Right atrium auricular region (tissue), 2 donors: ENCODE results near the gene IREB2. TPM values are rescaled to one million over a fixed set of nuclear protein-coding genes. Genes with fewer than 3 reads are reported as not detected.

Experiments used
- DNase-seq: peaks from one replicate; pipeline ENCODE4 v3.0.0-alpha.2; 2019; ENCODE audit warnings: low spot score
- H3K27ac ChIP-seq, 2 donors: fragments of 200-600 bp; sonication (generic); 1 replicate in 1 of 2; 2 replicates in 1 of 2; pipeline ENCODE4 v1.5.1; 2016 to 2019
- H3K27me3 ChIP-seq, 2 donors: fragments of 200-600 bp; sonication (generic); one replicate each; pipeline versions ENCODE4 v1.5.1 to v1.6.0; 2017 to 2019
- H3K36me3 ChIP-seq: fragments of 200-600 bp; sonication (generic); one replicate; pipeline ENCODE4 v1.5.1; 2016
- H3K4me1 ChIP-seq, 2 donors: fragments of 200-600 bp; sonication (generic); one replicate each; pipeline versions ENCODE4 v1.5.1 to v1.6.0; 2017 to 2019
- H3K4me3 ChIP-seq, 2 donors: fragments of 200-600 bp; sonication (generic); 1 replicate in 1 of 2; 2 replicates in 1 of 2; pipeline ENCODE4 v1.5.1; 2017 to 2019; ENCODE audit warnings: mild to moderate bottlenecking in 1 of 2, moderate library complexity in 1 of 2
- H3K9me3 ChIP-seq, 2 donors: fragments of 200-600 bp; sonication (generic); one replicate each; pipeline ENCODE4 v1.5.1; 2019
- total RNA-seq, 2 donors: library from RNA; depleted of rRNA; stranded (reverse); fragments of >200 nt; gene quantifications; one replicate each; pipeline ENCODE4 v1.1.0, GENCODE V29; 2016
- TF ChIP-seq, protein P1 (sequence below), 2 donors: fragments of 200-600 bp; sonication (generic); IDR thresholded peaks; one replicate each; pipeline ENCODE4 v1.5.1; 2019; ENCODE audit warnings: antibody characterized with exemption in 2 of 2

IREB2 gene
- total RNA-seq, 2 donors from 2014 or later: 14.5 to 16.3 TPM

DNA sequence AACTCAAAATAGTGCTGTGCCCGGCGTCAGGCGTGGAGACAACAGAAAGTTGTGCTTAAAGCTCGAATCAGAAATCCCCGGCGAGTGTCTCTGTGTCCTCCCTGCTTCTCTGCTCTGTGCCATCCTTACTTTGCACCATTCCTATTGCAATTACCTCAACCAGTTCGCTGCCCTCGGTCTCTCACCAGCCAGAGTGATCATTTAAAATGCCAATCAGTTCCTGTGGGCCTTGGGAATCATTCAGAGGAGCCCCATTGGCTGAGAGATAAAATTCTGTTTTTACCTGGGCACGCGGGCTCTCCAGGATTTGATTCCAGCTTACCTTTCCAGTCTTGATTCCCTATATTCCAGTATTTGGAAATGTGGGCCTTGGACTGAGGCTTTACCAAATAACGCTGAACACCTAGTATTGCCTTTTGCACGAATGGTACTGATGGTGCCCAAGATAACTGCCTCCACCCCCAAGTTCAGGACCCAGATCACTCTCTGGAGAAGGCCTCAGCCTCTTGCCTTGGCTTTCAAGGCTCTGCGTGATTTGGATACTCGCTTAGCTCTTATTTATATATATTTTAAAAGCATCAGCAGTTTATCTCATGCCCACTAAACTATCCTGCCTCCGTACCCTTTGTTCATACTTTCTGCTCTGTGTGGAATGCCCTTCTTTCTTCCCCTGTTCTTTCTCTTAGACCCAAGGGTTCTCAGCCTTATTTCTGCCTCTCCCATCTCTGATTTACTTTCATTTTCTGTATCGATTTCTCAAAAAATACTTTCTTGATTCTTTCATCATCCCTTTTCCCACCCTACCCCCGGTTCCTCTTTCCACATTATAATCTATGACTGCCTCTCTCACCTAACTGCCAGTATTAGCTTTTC is 103.1 kb downstream of the IREB2 start:
- H3K4me3 ChIP-seq: peak overlapping the region; percentile 66 to 79
- H3K27me3 ChIP-seq: no peaks in the 10 kb centered on the region
- peaks cover 0 to 28% of the 10 kb centered on the region in 2 donors for H3K4me1 ChIP-seq
- H3K9me3 ChIP-seq: no peaks in the 10 kb centered on the region
- H3K36me3 ChIP-seq: peaks cover 34% of the 10 kb centered on the region
- TF ChIP-seq, protein P1, sequence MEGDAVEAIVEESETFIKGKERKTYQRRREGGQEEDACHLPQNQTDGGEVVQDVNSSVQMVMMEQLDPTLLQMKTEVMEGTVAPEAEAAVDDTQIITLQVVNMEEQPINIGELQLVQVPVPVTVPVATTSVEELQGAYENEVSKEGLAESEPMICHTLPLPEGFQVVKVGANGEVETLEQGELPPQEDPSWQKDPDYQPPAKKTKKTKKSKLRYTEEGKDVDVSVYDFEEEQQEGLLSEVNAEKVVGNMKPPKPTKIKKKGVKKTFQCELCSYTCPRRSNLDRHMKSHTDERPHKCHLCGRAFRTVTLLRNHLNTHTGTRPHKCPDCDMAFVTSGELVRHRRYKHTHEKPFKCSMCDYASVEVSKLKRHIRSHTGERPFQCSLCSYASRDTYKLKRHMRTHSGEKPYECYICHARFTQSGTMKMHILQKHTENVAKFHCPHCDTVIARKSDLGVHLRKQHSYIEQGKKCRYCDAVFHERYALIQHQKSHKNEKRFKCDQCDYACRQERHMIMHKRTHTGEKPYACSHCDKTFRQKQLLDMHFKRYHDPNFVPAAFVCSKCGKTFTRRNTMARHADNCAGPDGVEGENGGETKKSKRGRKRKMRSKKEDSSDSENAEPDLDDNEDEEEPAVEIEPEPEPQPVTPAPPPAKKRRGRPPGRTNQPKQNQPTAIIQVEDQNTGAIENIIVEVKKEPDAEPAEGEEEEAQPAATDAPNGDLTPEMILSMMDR (IDR thresholded peaks at IDR 0.05): peak in 1 of 2 donors; percentile 7
- peak overlapping the region; percentile 96 for H3K27ac ChIP-seq
- no peak for DNase-seq

- TF ChIP-seq, protein P1 (IDR thresholded peaks at IDR 0.05): no peak
- no peak overlapping the region for H3K27ac ChIP-seq
- H3K36me3 ChIP-seq: peaks cover 40% of the 10 kb centered on the region
These were observed 103.7 kb downstream of the IREB2 start for GRCh38 chr15:78541744-78542034.

GRCh38 chr15:78542647-78543046 is 104.6 kb downstream of the IREB2 start:
- TF ChIP-seq, protein P1 (IDR thresholded peaks at IDR 0.05): no peak
- peaks cover 49% of the 10 kb centered on the region for H3K36me3 ChIP-seq

More at GRCh38 chr15:78541744-78542034, 103.7 kb downstream of the IREB2 start:
- H3K9me3 ChIP-seq: no peaks in the 10 kb centered on the region
- H3K4me1 ChIP-seq: peaks cover 0 to 28% of the 10 kb centered on the region in 2 donors
- no peak for DNase-seq
- peak overlapping the region; percentile 66 to 79 for H3K4me3 ChIP-seq
- no peaks in the 10 kb centered on the region for H3K27me3 ChIP-seq

GRCh38 chr15:78550194-78550593 is 112.2 kb downstream of the IREB2 start:
- Histone ChIP-seq H3K9me3 (no peaks in the 10 kb centered on the region), H3K4me3 (no peak overlapping the region), H3K4me1 (no peaks in the 10 kb centered on the region), H3K27me3 (no peaks in the 10 kb centered on the region), H3K36me3 (peaks cover 65% of the 10 kb centered on the region), H3K27ac (no peak overlapping the region)
- no peak for DNase-seq
- TF ChIP-seq, protein P1 (IDR thresholded peaks at IDR 0.05): no peak

More at GRCh38 chr15:78542647-78543046, 104.6 kb downstream of the IREB2 start:
- Histone ChIP-seq H3K27me3 (no peaks in the 10 kb centered on the region), H3K27ac (no peak overlapping the region), H3K4me1 (peaks cover 0 to 28% of the 10 kb centered on the region in 2 donors), H3K9me3 (no peaks in the 10 kb centered on the region), H3K4me3 (no peak overlapping the region)
- DNase-seq: no peak

DNA sequence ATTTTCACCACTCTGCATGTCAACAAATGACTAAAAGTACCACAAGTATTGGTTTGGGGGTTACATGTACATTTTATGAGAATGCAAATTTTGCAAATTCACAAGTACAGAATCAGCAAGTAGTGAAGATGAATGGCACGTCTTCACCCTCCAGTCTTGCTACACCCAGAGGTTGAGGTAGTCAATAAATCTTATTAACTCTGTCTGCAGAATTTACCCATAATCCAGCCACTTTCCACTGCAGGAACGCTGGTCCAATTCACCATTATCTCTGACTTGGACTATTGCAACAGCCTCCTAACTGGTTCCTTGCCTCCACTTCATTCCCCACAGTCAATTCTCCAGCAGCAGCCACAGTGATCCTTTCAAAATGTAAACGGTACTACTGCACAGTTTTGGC is 112.8 kb downstream of the IREB2 start:
- Histone ChIP-seq H3K4me1 (no peaks in the 10 kb centered on the region), H3K27me3 (no peaks in the 10 kb centered on the region), H3K4me3 (no peak overlapping the region), H3K27ac (no peak overlapping the region), H3K36me3 (peaks cover 58% of the 10 kb centered on the region), H3K9me3 (no peaks in the 10 kb centered on the region)
- DNase-seq: no peak
- TF ChIP-seq, protein P1 (IDR thresholded peaks at IDR 0.05): no peak

Other genes starting within 250 kb of the IREB2 start
- gene ACSBG1, start 203.7 kb upstream of the IREB2 start, total RNA-seq: not detected
- 10 to 100 TPM; 70.0 to 78.0 TPM for gene DNAJA4, start 173.7 kb upstream of the IREB2 start, total RNA-seq
- 10 to 100 TPM; 29.8 to 38.6 TPM for gene SKIC8, start 138.6 kb upstream of the IREB2 start, total RNA-seq
- not detected for gene CRABP1, start 97.9 kb upstream of the IREB2 start, total RNA-seq
- gene HYKK, start 69.4 kb downstream of the IREB2 start, total RNA-seq: 10 to 100 TPM in 1 of 2 donors, 1 to 10 TPM in 1; 6.1 to 12.5 TPM
- gene PSMA4, start 102.2 kb downstream of the IREB2 start, total RNA-seq: 10 to 100 TPM; 85.8 to 87.1 TPM
- under 1 TPM; 0.22 to 0.59 TPM for gene CHRNA5, start 127.3 kb downstream of the IREB2 start, total RNA-seq
- 1 to 10 TPM in 1 of 2 donors, not detected in 1; 1.7 TPM for gene CHRNA3, start 182.8 kb downstream of the IREB2 start, total RNA-seq
- gene CHRNB4, start 203.0 kb downstream of the IREB2 start, total RNA-seq: not detected